ENCODE results near the gene KATNBL1.

Gene KATNBL1

GRCh38 chr15:34209421-34210282, at the start of gene KATNBL1:
TSS of gene KATNBL1 (minus strand) at chr15:34210096. CDS start at chr15:34163676, 46,420 bp downstream.
- DNase-seq (ENCODE audit: low read depth) = peak; percentile 92

DNA sequence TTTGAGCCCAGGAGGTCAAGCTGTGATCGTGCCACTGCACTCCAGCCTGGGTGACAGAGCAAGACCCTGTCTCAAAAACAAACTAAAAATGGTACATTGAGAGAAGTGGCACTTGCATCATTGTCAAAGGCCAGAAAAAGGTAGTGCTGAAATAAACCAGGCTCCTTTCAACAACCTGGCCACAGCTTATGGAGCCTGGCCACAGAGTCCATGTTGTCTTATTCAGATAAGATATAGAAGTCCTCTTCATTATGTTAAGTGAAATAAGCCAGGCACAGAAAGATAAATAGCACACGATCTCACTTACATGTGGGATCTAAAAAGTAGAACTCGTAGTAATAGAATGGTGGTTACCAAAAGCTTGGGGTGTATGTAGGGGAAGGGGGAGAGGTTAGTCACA, 49.7 kb upstream of the KATNBL1 start:
- no peak for DNase-seq (ENCODE audit: low read depth)

GRCh38 chr15:34258151-34258550, 48.3 kb upstream of the KATNBL1 start:
- no peak for DNase-seq (ENCODE audit: low read depth)

DNA sequence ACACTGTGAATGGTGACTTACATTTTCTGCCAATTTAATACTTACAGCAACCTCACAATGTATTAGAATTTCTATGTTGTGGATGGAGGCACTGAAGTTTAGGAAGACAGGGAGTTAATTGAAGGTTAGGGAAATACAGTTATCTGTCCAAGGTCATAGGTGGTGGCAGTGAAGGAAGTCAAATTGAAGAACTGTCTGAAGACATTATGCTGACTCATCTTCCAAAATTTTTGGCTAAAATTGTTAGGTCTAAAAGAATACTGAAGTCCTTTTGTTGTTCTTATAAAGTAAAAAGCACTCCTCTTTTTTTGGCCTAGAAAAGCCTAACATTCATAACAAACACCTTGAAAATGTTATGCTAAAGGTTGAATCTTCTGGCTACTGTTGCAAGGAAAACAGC, 42.6 kb upstream of the KATNBL1 start:
- DNase-seq (ENCODE audit: low read depth) = peak; percentile 2

- DNase-seq (ENCODE audit: low read depth) = no peak
These were observed 38.3 kb upstream of the KATNBL1 start for GRCh38 chr15:34248190-34248589.

GRCh38 chr15:34246276-34246976, 36.5 kb upstream of the KATNBL1 start:
- DNase-seq (ENCODE audit: low read depth) = no peak

DNA sequence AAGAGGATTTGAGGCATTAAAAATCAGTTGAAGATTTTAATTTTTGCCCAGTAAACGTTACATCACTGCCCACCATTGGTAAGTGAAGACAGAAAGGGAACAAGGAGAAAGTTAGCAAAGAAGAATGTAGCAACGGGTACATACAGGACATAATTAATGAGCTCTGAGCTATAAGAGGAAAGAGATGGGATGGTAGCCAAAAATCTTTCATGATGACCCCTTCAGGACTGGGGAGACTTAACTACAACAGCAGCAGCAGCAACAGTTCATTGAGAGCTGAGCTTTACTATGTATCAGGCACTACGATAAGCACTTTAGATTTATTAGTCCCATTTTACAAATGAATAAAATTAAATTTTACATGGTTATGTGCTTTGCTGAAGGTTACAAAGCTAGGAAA, 33.3 kb upstream of the KATNBL1 start:
- DNase-seq (ENCODE audit: low read depth) = peak; percentile 18

DNA sequence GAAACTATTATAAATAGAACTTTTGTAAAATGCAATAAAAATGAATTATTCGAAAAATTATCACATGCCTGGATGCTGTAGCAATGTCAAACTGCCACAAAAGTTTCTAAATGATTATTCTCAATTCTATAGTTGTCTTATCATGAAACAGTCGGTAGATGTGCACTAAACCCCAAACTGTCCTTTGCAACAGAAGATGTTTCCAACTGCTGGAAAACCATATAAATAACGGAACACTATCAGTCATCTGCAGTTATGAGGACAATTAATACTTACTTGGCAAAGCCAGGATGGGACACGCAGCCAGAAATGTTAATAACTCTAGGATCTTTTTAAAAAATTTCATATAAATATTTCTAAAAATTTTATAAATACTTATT, 32.4 kb upstream of the KATNBL1 start:
- DNase-seq (ENCODE audit: low read depth) = no peak

- peak; percentile 49 for DNase-seq (ENCODE audit: low read depth)
These were observed 31.8 kb upstream of the KATNBL1 start for GRCh38 chr15:34241376-34242330.

DNA sequence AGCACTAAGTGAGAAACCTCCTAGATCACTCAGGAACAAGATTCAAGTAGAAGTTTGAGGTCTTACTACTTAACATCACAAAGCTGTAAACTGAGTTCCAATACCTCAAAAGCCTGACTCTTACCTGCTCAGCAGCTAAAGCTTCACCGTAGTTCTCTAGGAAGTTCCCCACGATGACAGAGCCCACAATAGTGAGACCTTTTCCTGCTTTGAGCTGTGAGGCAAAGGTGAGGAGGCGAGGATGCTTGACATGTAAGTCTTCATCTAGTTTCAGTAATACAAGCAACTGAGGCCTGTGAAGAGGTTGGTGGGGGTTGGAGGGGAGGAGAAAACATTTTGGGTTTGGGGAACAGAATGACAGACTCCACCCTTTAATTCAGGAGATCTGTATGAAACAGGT, 30.6 kb upstream of the KATNBL1 start:
- DNase-seq (ENCODE audit: low read depth) = no peak

DNA sequence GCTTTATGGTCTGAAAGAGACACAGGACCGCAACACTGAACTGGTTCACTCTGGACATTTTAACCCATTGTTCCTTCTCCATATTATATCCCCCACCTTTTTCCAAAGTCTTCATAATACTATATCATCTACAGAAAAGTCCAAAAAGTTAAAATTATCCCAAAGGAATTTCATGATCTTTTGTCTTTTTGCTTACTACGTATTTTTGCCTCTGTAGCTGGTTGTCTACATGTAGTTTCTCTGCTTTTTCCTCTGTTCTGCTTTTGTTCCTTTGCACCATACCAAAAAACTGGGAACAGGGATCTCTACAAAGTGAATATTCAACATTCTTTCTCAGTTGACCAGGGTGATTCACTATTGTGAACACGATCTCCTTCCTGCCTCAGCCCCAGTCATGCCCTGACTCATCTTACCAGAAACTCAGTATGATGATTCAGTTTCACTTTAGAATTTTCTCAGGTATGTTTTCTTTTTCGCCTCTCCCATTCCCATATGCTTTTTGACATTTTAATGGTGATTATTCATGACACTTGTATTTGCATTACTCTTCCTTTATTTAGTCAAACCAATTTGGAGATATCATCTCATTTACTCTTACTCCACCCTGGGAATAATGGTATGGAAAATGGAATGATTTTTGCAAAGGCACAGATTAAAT, 29.4 kb upstream of the KATNBL1 start:
- peak; percentile 97 for DNase-seq (ENCODE audit: low read depth)

- DNase-seq (ENCODE audit: low read depth) = no peak
These were observed 23.7 kb upstream of the KATNBL1 start for GRCh38 chr15:34233614-34234013.

DNA sequence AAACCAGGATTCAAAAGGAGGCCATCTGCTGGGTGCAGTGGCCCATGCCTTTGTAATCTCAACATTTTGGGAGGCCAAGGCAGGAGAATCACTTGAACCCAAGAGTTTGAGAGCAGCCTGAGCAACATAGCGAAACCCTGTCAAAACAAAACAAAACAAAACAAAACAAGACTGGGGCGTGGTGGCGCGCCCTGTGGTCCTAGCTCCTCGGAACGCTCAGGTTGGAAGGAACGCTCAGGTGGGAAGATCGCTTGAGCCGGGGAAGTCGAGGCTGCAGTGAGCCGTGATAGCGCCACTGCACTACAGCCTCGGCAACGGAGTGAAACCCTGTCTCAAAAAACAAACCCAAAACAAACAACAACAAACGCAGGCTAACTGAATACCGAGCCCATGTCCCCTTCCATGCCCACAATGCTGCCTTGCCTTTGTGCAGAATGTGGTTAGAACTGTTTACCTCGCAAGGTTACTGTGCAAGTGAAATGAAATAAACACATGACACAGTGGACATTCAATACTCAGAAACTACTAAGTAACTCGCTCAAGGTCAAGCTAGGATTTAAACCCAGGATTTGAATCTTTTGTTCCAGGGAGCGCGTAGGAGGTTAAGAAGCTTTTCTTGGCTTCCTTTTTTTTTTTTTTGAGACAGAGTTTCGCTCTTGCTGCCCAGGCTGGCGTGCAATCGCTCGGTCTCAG, 14.2 kb upstream of the KATNBL1 start:
- no peak for DNase-seq (ENCODE audit: low read depth)

GRCh38 chr15:34217587-34218225, 7.8 kb upstream of the KATNBL1 start:
- peak; percentile 91 for DNase-seq (ENCODE audit: low read depth)

DNA sequence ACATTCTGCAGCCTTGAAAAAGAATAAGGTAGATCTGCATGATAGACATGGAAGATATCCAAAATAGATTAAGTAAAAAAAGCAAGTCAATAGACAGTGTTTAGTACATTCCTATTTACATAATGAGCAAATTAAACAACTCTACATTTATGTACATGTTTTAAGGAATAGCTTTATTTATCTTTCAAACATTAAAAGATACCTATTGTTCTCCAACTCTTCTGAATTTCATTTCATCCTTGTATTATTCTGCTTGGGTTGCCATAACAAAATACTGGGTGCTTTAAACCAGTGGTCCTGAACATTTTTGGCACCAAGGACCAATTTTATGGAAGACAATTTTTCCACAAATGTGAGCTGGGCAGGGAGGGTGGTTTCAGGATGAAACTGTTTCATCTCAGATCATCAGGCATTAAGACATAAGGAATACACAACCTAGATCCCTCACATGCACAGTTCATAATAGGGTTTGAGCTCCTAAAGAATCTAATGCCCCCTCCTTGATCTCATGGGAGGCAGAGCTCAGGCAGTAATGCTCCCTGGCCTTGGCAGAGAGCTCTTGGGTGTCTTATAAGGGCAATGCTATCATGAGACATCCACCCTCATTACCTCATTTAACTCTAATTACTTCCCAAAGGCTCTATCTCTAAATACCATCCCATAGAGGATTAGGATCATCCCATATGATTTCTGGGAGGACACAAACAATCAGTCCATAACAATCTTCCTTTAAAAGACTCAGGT, 6.8 kb upstream of the KATNBL1 start:
- no peak for DNase-seq (ENCODE audit: low read depth)

DNA sequence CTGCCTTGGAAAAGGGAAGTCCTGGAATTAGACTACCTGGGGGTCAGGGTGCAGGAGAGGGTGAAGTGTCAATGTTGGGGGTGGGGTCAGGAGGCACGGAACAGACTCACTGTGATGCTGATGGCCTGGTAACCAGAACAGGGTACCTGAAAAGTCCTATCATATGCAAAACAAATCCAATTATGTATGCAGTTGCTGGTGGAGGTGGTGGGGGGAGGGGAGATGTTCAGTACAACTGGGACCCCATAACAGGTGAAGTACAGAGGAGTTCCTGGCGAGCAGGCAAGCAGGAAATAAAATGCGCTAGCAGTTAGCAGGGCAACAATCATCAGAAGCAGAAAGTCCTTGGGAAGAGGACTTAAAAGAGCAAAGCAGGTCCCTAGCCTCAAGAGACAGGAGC, 4.2 kb upstream of the KATNBL1 start:
- DNase-seq (ENCODE audit: low read depth) = no peak

- no peak for DNase-seq (ENCODE audit: low read depth)
These were observed 3.8 kb upstream of the KATNBL1 start for GRCh38 chr15:34213690-34214089.

DNA sequence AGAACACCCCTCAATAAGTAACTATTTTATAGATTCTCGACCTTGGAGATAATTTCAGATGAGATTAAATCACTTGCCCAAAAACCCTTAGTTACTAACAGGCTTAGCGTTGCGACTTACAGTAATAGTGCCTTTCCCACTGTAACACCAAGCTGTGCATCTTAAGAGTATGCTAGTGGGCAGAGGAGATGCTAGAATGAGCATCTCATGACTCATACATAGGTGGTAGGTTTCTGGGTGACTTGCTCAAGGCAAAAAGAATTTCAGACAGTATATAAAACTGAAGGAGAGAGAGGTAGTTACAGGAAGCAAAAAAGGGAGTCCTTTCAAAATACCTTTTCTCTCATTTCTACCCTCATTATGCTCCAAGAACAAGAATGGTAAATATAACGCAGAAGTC, 3.9 kb downstream of the KATNBL1 start:
- peak; percentile 37 for DNase-seq (ENCODE audit: low read depth)

- DNase-seq (ENCODE audit: low read depth) = no peak
These were observed 6.0 kb downstream of the KATNBL1 start for GRCh38 chr15:34203936-34204335.

DNA sequence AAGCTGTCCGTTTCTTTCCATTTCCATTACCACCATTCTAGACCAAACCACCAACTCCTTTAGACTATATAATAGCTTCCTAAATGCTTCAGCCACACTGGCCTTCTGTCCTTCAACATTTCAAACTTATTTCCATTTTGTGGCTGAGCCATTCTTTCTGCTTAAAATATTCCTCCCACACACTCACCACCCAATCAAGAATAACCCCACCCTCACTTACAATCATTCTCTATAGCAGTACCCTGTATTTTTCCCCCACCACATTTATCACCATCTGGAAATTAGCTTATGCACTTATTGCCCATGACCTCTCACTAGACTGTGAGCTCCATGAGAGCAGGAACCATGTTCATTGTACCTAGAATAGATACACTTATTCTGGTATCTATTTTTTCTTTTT, 6.6 kb downstream of the KATNBL1 start:
- DNase-seq (ENCODE audit: low read depth) = no peak
